HG02759 (cell line): ENCODE measurements around the gene MRPL2.
"Not testable (repeated sequence)": the region's sequence is repeated elsewhere in the genome, so short reads cannot be mapped to it uniquely, and the experiment has no call there.

Experiments
- ATAC-seq: cut with Tn5 transposase; IDR thresholded peaks from one replicate; pipeline ENCODE4 v1.9.1; 2021; ENCODE audit warnings: mild to moderate bottlenecking, moderate library complexity; ENCODE audit not compliant: unreplicated experiment

MRPL2 gene

GRCh38 chr6:43082806-43083655, 23.8 kb upstream of the MRPL2 start:
- ATAC-seq = no peak

- ATAC-seq = not testable (repeated sequence)
These were observed 22.7 kb upstream of the MRPL2 start for GRCh38 chr6:43081922-43082321.

GRCh38 chr6:43081043-43081442, 21.8 kb upstream of the MRPL2 start:
- ATAC-seq = no peak

- ATAC-seq = no peak
These were observed 19.5 kb upstream of the MRPL2 start for GRCh38 chr6:43078691-43079090.

GRCh38 chr6:43077981-43078511, 18.8 kb upstream of the MRPL2 start:
- no peak for ATAC-seq

- no peak for ATAC-seq
These were observed 18.1 kb upstream of the MRPL2 start for GRCh38 chr6:43077333-43077809.

GRCh38 chr6:43076464-43077332, 17.5 kb upstream of the MRPL2 start:
- ATAC-seq = peak; percentile 28

GRCh38 chr6:43075670-43076463, 16.6 kb upstream of the MRPL2 start, which contains the start of gene PTK7:
TSS of gene PTK7 (plus strand) at chr6:43076314. CDS start at chr6:43076489, 175 bp downstream.
- peak; percentile 53 for ATAC-seq

GRCh38 chr6:43074847-43075669, 15.8 kb upstream of the MRPL2 start:
- no peak for ATAC-seq

- ATAC-seq = no peak
These were observed 10.9 kb upstream of the MRPL2 start for GRCh38 chr6:43070028-43070632.

- ATAC-seq = no peak
These were observed 3.6 kb upstream of the MRPL2 start for GRCh38 chr6:43062818-43063217.

- ATAC-seq = no peak
These were observed 2.6 kb upstream of the MRPL2 start for GRCh38 chr6:43061861-43062260.

- no peak for ATAC-seq
These were observed 1.8 kb upstream of the MRPL2 start for GRCh38 chr6:43060755-43061633.

GRCh38 chr6:43060034-43060754, 960 bp upstream of the MRPL2 start:
- ATAC-seq = no peak

GRCh38 chr6:43058531-43058930, 703 bp downstream of the MRPL2 start:
- ATAC-seq = no peak

GRCh38 chr6:43055966-43056365, 3.3 kb downstream of the MRPL2 start:
- ATAC-seq = no peak

GRCh38 chr6:43054206-43054943, 4.9 kb downstream of the MRPL2 start:
- ATAC-seq = no peak
